GM18909 (cell line): ENCODE data around the gene FOXI1.
"Not testable (repeated sequence)": the region's sequence is repeated elsewhere in the genome, so short reads cannot be mapped to it uniquely, and the experiment has no call there.

Source experiments
- ATAC-seq: cut with Tn5 transposase; IDR thresholded peaks from one replicate; pipeline ENCODE4 v1.9.1; 2021; ENCODE audit warnings: mild to moderate bottlenecking; ENCODE audit not compliant: unreplicated experiment, poor library complexity

The FOXI1 gene

GRCh38 chr5:170087168-170087817, 18.4 kb upstream of the FOXI1 start:
- no peak for ATAC-seq

- ATAC-seq = no peak
These were observed 13.1 kb upstream of the FOXI1 start for GRCh38 chr5:170092455-170093101.

- not testable (repeated sequence) for ATAC-seq
These were observed 11.4 kb upstream of the FOXI1 start for GRCh38 chr5:170094329-170094728.

GRCh38 chr5:170095646-170096045, 10.1 kb upstream of the FOXI1 start:
- no peak for ATAC-seq

GRCh38 chr5:170097934-170098333, 7.8 kb upstream of the FOXI1 start:
- no peak for ATAC-seq

- peak; percentile 67 for ATAC-seq
These were observed 5.4 kb upstream of the FOXI1 start for GRCh38 chr5:170100066-170100943.

- ATAC-seq = no peak
These were observed 2.2 kb upstream of the FOXI1 start for GRCh38 chr5:170103447-170103846.

- no peak for ATAC-seq
These were observed 1.4 kb upstream of the FOXI1 start for GRCh38 chr5:170104299-170104698.

- no peak for ATAC-seq
These were observed 987 bp upstream of the FOXI1 start for GRCh38 chr5:170104710-170105109.

GRCh38 chr5:170107674-170108073, 2.0 kb downstream of the FOXI1 start:
- no peak for ATAC-seq

- ATAC-seq = no peak
These were observed 2.6 kb downstream of the FOXI1 start for GRCh38 chr5:170108266-170108785.

GRCh38 chr5:170109059-170110031, 3.6 kb downstream of the FOXI1 start:
- no peak for ATAC-seq

- ATAC-seq = no peak
These were observed 4.8 kb downstream of the FOXI1 start for GRCh38 chr5:170110403-170111087.

- no peak for ATAC-seq
These were observed 5.5 kb downstream of the FOXI1 start for GRCh38 chr5:170111088-170111785.

GRCh38 chr5:170112876-170113521, 7.3 kb downstream of the FOXI1 start:
- no peak for ATAC-seq

GRCh38 chr5:170113522-170113900, 7.8 kb downstream of the FOXI1 start:
- no peak for ATAC-seq

- ATAC-seq = no peak
These were observed 8.6 kb downstream of the FOXI1 start for GRCh38 chr5:170114271-170114670.

- no peak for ATAC-seq
These were observed 10.2 kb downstream of the FOXI1 start for GRCh38 chr5:170115925-170116324.
